GM19324 (cell line): ENCODE measurements around the gene CCR3.

ENCODE experiments used
- ATAC-seq: cut with Tn5 transposase; IDR thresholded peaks from one replicate; pipeline ENCODE4 v1.9.1; 2021; ENCODE audit warnings: mild to moderate bottlenecking, moderate library complexity; ENCODE audit not compliant: unreplicated experiment, low FRiP score

Gene CCR3

GRCh38 chr3:46293991-46294833 is 52.0 kb downstream of the CCR3 start:
- ATAC-seq = no peak

GRCh38 chr3:46296826-46297225 is 54.6 kb downstream of the CCR3 start:
- ATAC-seq = no peak

GRCh38 chr3:46297658-46298423 is 55.6 kb downstream of the CCR3 start:
- no peak for ATAC-seq

GRCh38 chr3:46298871-46299607 is 56.8 kb downstream of the CCR3 start:
- ATAC-seq = no peak

GRCh38 chr3:46299608-46300460 is 57.6 kb downstream of the CCR3 start:
- no peak for ATAC-seq

- ATAC-seq = no peak
These were observed 58.2 kb downstream of the CCR3 start for GRCh38 chr3:46300461-46300789.

GRCh38 chr3:46301122-46301835 is 59.0 kb downstream of the CCR3 start:
- no peak for ATAC-seq

GRCh38 chr3:46303240-46303639 is 61.0 kb downstream of the CCR3 start:
- no peak for ATAC-seq

- no peak for ATAC-seq
These were observed 62.5 kb downstream of the CCR3 start for GRCh38 chr3:46304739-46305138.

- no peak for ATAC-seq
These were observed 70.7 kb downstream of the CCR3 start for GRCh38 chr3:46312991-46313390.

- no peak for ATAC-seq
These were observed 72.3 kb downstream of the CCR3 start for GRCh38 chr3:46314517-46314916.

- no peak for ATAC-seq
These were observed 73.9 kb downstream of the CCR3 start for GRCh38 chr3:46316206-46316605.
